Naive B cell (primary cell): Measurements from ENCODE around the gene COL5A1. TPM values are rescaled to one million over a fixed set of nuclear protein-coding genes. Genes with fewer than 3 reads are reported as not detected.
A peak's percentile ranks its signal among the peaks of the same experiment; 100 is the strongest.

Source experiments
- ATAC-seq, 2 donors: fragments of 150-1000 bp; cut with Tn5 transposase; 2 replicates each; pipeline ENCODE4 v1.10.0; 2021; ENCODE audit warnings: low read depth in 2 of 2, mild to moderate bottlenecking in 2 of 2, moderate library complexity in 2 of 2
- DNase-seq: peaks from one replicate; pipeline ENCODE4 v3.0.0; 2022
- H3K27ac Mint-ChIP-seq, 6 donors: one replicate each; pipeline ENCODE4 v1.8.0; 2020 to 2022; ENCODE audit warnings: mild to moderate bottlenecking in 6 of 6, mixed read lengths in 6 of 6, moderate library complexity in 5 of 6, inconsistent platforms in 2 of 6
- H3K27me3 Mint-ChIP-seq, 3 donors: one replicate each; pipeline ENCODE4 v1.8.0; 2021 to 2022; ENCODE audit warnings: mixed read lengths in 3 of 3, mild to moderate bottlenecking in 1 of 3
- H3K36me3 Mint-ChIP-seq, 2 donors: one replicate each; pipeline ENCODE4 v1.8.0; 2020 to 2022; ENCODE audit warnings: mixed read lengths in 2 of 2, inconsistent platforms in 1 of 2, mild to moderate bottlenecking in 1 of 2
- H3K4me1 Mint-ChIP-seq, 3 donors: one replicate each; pipeline ENCODE4 v1.8.0; 2020 to 2022; ENCODE audit warnings: mixed read lengths in 3 of 3, inconsistent platforms in 1 of 3, mild to moderate bottlenecking in 1 of 3, moderate library complexity in 1 of 3
- H3K4me3 Mint-ChIP-seq, 8 donors: one replicate each; pipeline ENCODE4 v1.8.0; 2020 to 2022; ENCODE audit warnings: mild to moderate bottlenecking in 8 of 8, mixed read lengths in 8 of 8, moderate library complexity in 8 of 8, inconsistent platforms in 2 of 8
- H3K9me3 Mint-ChIP-seq, 7 donors: one replicate each; pipeline ENCODE4 v1.8.0; 2020 to 2022; ENCODE audit warnings: mixed read lengths in 7 of 7, mild to moderate bottlenecking in 5 of 7, inconsistent platforms in 2 of 7, moderate library complexity in 1 of 7
- polyA plus RNA-seq, 6 donors: library from polyadenylated mRNA; unstranded; fragments of 300-500 nt; fragmentation: Illumina TruSeq; gene quantifications; one replicate each; pipeline ENCODE4 v1.2.3, GENCODE V29; 2021; ENCODE audit warnings: low read depth in 6 of 6

COL5A1 gene
- polyA plus RNA-seq, 6 donors from 2014 or later, result not detected

GRCh38 chr9:134881313-134881670, 239.7 kb downstream of the COL5A1 start:
- H3K4me1 Mint-ChIP-seq, result peaks cover 0 to 4% (median 0%) of the 10 kb centered on the region in 3 donors
- no peaks in the 10 kb centered on the region for H3K36me3 Mint-ChIP-seq
- DNase-seq, result no peak
- no peak overlapping the region for H3K4me3 Mint-ChIP-seq
- peaks cover 5 to 45% (median 43%) of the 10 kb centered on the region in 3 donors for H3K27me3 Mint-ChIP-seq
- H3K9me3 Mint-ChIP-seq, result peaks cover 0 to 1% (median 0%) of the 10 kb centered on the region in 7 donors
- peak overlapping the region in 1 of 6 donors; percentile 38 for H3K27ac Mint-ChIP-seq
- no peak for ATAC-seq

- ATAC-seq (no peak), DNase-seq (no peak)
- no peak overlapping the region for H3K4me3 Mint-ChIP-seq
- H3K36me3 Mint-ChIP-seq, result no peaks in the 10 kb centered on the region
- peaks cover 10 to 53% (median 51%) of the 10 kb centered on the region in 3 donors for H3K27me3 Mint-ChIP-seq
- peaks cover 0 to 4% (median 3%) of the 10 kb centered on the region in 3 donors for H3K4me1 Mint-ChIP-seq
- no peaks in the 10 kb centered on the region for H3K9me3 Mint-ChIP-seq
- no peak overlapping the region for H3K27ac Mint-ChIP-seq
Observed at GRCh38 chr9:134882204-134882785, 240.7 kb downstream of the COL5A1 start.

- no peaks in the 10 kb centered on the region for H3K9me3 Mint-ChIP-seq
- DNase-seq (no peak), ATAC-seq (no peak)
- H3K27ac Mint-ChIP-seq, result no peak overlapping the region
- no peaks in the 10 kb centered on the region for H3K36me3 Mint-ChIP-seq
- no peak overlapping the region for H3K4me3 Mint-ChIP-seq
- peaks cover 4 to 10% (median 5%) of the 10 kb centered on the region in 3 donors for H3K4me1 Mint-ChIP-seq
- H3K27me3 Mint-ChIP-seq, result peaks cover 14 to 62% (median 58%) of the 10 kb centered on the region in 3 donors
Observed at GRCh38 chr9:134883040-134883782, 241.6 kb downstream of the COL5A1 start.

- H3K27ac Mint-ChIP-seq, result no peak overlapping the region
- peaks cover 4 to 18% (median 5%) of the 10 kb centered on the region in 3 donors for H3K4me1 Mint-ChIP-seq
- no peak overlapping the region for H3K4me3 Mint-ChIP-seq
- ATAC-seq (no peak), DNase-seq (no peak)
- peaks cover 21 to 65% (median 62%) of the 10 kb centered on the region in 3 donors for H3K27me3 Mint-ChIP-seq
- H3K36me3 Mint-ChIP-seq, result no peaks in the 10 kb centered on the region
- no peaks in the 10 kb centered on the region for H3K9me3 Mint-ChIP-seq
Observed at GRCh38 chr9:134884492-134884891, 242.9 kb downstream of the COL5A1 start.

GRCh38 chr9:134885001-134885678, 243.5 kb downstream of the COL5A1 start:
- H3K27ac Mint-ChIP-seq, result no peak overlapping the region
- H3K4me1 Mint-ChIP-seq, result peaks cover 8 to 23% (median 8%) of the 10 kb centered on the region in 3 donors

GRCh38 chr9:134885679-134886412, 244.2 kb downstream of the COL5A1 start:
- no peaks in the 10 kb centered on the region for H3K36me3 Mint-ChIP-seq
- no peak overlapping the region for H3K4me3 Mint-ChIP-seq
- peaks cover 8 to 23% (median 8%) of the 10 kb centered on the region in 3 donors for H3K4me1 Mint-ChIP-seq
- no peak for ATAC-seq
- H3K9me3 Mint-ChIP-seq, result no peaks in the 10 kb centered on the region
- H3K27ac Mint-ChIP-seq, result no peak overlapping the region
- peaks cover 21 to 62% (median 58%) of the 10 kb centered on the region in 3 donors for H3K27me3 Mint-ChIP-seq
- no peak for DNase-seq

More at GRCh38 chr9:134885001-134885678, 243.5 kb downstream of the COL5A1 start:
- ATAC-seq (no peak), DNase-seq (no peak)
- no peak overlapping the region for H3K4me3 Mint-ChIP-seq
- H3K27me3 Mint-ChIP-seq, result peaks cover 21 to 62% (median 60%) of the 10 kb centered on the region in 3 donors
- no peaks in the 10 kb centered on the region for H3K36me3 Mint-ChIP-seq
- no peaks in the 10 kb centered on the region for H3K9me3 Mint-ChIP-seq

GRCh38 chr9:134886413-134886913, 244.9 kb downstream of the COL5A1 start:
- H3K36me3 Mint-ChIP-seq, result no peaks in the 10 kb centered on the region
- H3K27ac Mint-ChIP-seq, result no peak overlapping the region
- DNase-seq (no peak), ATAC-seq (no peak)
- H3K27me3 Mint-ChIP-seq, result peaks cover 21 to 64% (median 56%) of the 10 kb centered on the region in 3 donors
- H3K4me1 Mint-ChIP-seq, result peaks cover 8 to 23% (median 8%) of the 10 kb centered on the region in 3 donors
- H3K9me3 Mint-ChIP-seq, result no peaks in the 10 kb centered on the region
- no peak overlapping the region for H3K4me3 Mint-ChIP-seq

GRCh38 chr9:134887219-134887618, 245.6 kb downstream of the COL5A1 start:
- H3K27me3 Mint-ChIP-seq, result peaks cover 21 to 65% (median 56%) of the 10 kb centered on the region in 3 donors
- no peak for ATAC-seq
- no peaks in the 10 kb centered on the region for H3K9me3 Mint-ChIP-seq
- peaks cover 8 to 23% (median 8%) of the 10 kb centered on the region in 3 donors for H3K4me1 Mint-ChIP-seq
- peak overlapping the region in 1 of 8 donors; percentile 37 for H3K4me3 Mint-ChIP-seq
- no peak overlapping the region for H3K27ac Mint-ChIP-seq
- no peaks in the 10 kb centered on the region for H3K36me3 Mint-ChIP-seq
- DNase-seq, result no peak

GRCh38 chr9:134887686-134888602, 246.3 kb downstream of the COL5A1 start:
- H3K36me3 Mint-ChIP-seq, result no peaks in the 10 kb centered on the region
- peaks cover 24 to 65% (median 51%) of the 10 kb centered on the region in 3 donors for H3K27me3 Mint-ChIP-seq
- ATAC-seq (no peak), DNase-seq (no peak)
- H3K9me3 Mint-ChIP-seq, result no peaks in the 10 kb centered on the region
- H3K4me1 Mint-ChIP-seq, result peaks cover 8 to 21% (median 8%) of the 10 kb centered on the region in 3 donors
- H3K27ac Mint-ChIP-seq, result peak overlapping the region in 2 of 6 donors; percentile 8 to 76
- no peak overlapping the region for H3K4me3 Mint-ChIP-seq

- no peak for DNase-seq
- ATAC-seq, result no peak
- Mint-ChIP-seq H3K4me3 (no peak overlapping the region), H3K27ac (no peak overlapping the region), H3K36me3 (no peaks in the 10 kb centered on the region), H3K4me1 (peaks cover 8 to 19% (median 8%) of the 10 kb centered on the region in 3 donors), H3K27me3 (peaks cover 25 to 59% (median 48%) of the 10 kb centered on the region in 3 donors), H3K9me3 (peaks cover 0 to under 1% (median 0%) of the 10 kb centered on the region in 7 donors)
Observed at GRCh38 chr9:134888603-134889190, 247.1 kb downstream of the COL5A1 start.

GRCh38 chr9:134889386-134890154, 248.0 kb downstream of the COL5A1 start:
- peaks cover 20 to 54% (median 47%) of the 10 kb centered on the region in 3 donors for H3K27me3 Mint-ChIP-seq
- H3K27ac Mint-ChIP-seq, result peak overlapping the region in 2 of 6 donors; percentile 25 to 73
- H3K4me1 Mint-ChIP-seq, result peaks cover 8 to 19% (median 8%) of the 10 kb centered on the region in 3 donors
- DNase-seq (no peak), ATAC-seq (no peak)
- peaks cover 0 to 2% (median under 1%) of the 10 kb centered on the region in 7 donors for H3K9me3 Mint-ChIP-seq
- H3K4me3 Mint-ChIP-seq, result peak overlapping the region in 1 of 8 donors; percentile 63
- no peaks in the 10 kb centered on the region for H3K36me3 Mint-ChIP-seq
